PC-9 (cell line): Measurements from ENCODE around the gene GNL1. TPM values are rescaled to one million over a fixed set of nuclear protein-coding genes. Genes with fewer than 3 reads are reported as not detected.

Experiments
- BruUV-seq: library from RNA; stranded (reverse); fragments of 400-500 nt; replicated peaks from 2 replicates; lab custom pipeline; 2021; lab: Mats Ljungman, UMichigan
- CTCF ChIA-PET: fragments of 300-600 bp; sonication (Branson Sonifier 250); formaldehyde crosslinking; loops from one replicate; lab custom pipeline; 2022; ENCODE audit warnings: antibody characterized with exemption; lab: Charles Lee
- POLR2A ChIA-PET: fragments of 300-600 bp; sonication (Branson Sonifier 250); formaldehyde crosslinking; loops from one replicate; lab custom pipeline; 2022; ENCODE audit warnings: antibody characterized with exemption; ENCODE audit not compliant: unreplicated experiment; lab: Charles Lee
- DNase-seq, 2 experiments: peaks; one replicate each; pipeline versions ENCODE4 v3.0.0 to v3.0.0-alpha.2; 2015 to 2022; ENCODE audit warnings: mixed read lengths in 1 of 2
- H2AFZ ChIP-seq: fragments of 200-600 bp; sonication (generic); 2 replicates; pipeline ENCODE4 v1.8.1; 2017; ENCODE audit warnings: antibody characterized with exemption
- H3F3A ChIP-seq: fragments of 200-600 bp; sonication (generic); 2 replicates; pipeline ENCODE4 v1.8.1; 2017; ENCODE audit warnings: antibody characterized with exemption, mild to moderate bottlenecking, low read depth; ENCODE audit not compliant: insufficient read depth
- H3K27ac ChIP-seq: fragments of 200-600 bp; sonication (generic); 2 replicates; pipeline ENCODE4 v1.6.1; 2016; ENCODE audit warnings: mixed run types
- H3K27me3 ChIP-seq: fragments of 200-600 bp; sonication (generic); 2 replicates; pipeline ENCODE4 v1.6.1; 2016; ENCODE audit warnings: low read depth, mixed run types; ENCODE audit not compliant: insufficient read depth
- H3K36me3 ChIP-seq: fragments of 200-600 bp; sonication (generic); 2 replicates; pipeline ENCODE4 v1.6.1; 2016; ENCODE audit warnings: low read depth, mixed run types
- H3K4me1 ChIP-seq: fragments of 200-600 bp; sonication (generic); replicated peaks from 2 replicates; pipeline ENCODE4 v1.6.1; 2016; ENCODE audit warnings: mixed run types; ENCODE audit not compliant: insufficient read depth
- H3K4me2 ChIP-seq: fragments of 200-600 bp; sonication (generic); 2 replicates; pipeline ENCODE4 v1.6.1; 2017; ENCODE audit warnings: mixed run types
- H3K4me3 ChIP-seq: fragments of 200-600 bp; sonication (generic); 2 replicates; pipeline ENCODE4 v1.6.1; 2016; ENCODE audit warnings: mixed run types
- H3K79me2 ChIP-seq: fragments of 200-600 bp; sonication (generic); 2 replicates; pipeline ENCODE4 v1.6.1; 2017; ENCODE audit warnings: low read depth, mixed run types
- H3K9me2 ChIP-seq: fragments of 200-600 bp; sonication (generic); 2 replicates; pipeline ENCODE4 v1.8.1; 2017; ENCODE audit warnings: mild to moderate bottlenecking; ENCODE audit not compliant: insufficient read depth
- H3K9me3 ChIP-seq: fragments of 200-600 bp; sonication (generic); 2 replicates; pipeline ENCODE4 v1.8.1; 2016; ENCODE audit warnings: low read depth; ENCODE audit not compliant: insufficient read depth
- H4K20me1 ChIP-seq: fragments of 200-600 bp; sonication (generic); 2 replicates; pipeline ENCODE4 v1.8.1; 2017; ENCODE audit not compliant: insufficient read depth
- CTCF ChIP-seq: fragments of 200-600 bp; sonication (generic); conservative IDR thresholded peaks from 2 replicates; pipeline ENCODE4 v1.6.1; 2017; ENCODE audit warnings: mixed run types, antibody characterized with exemption, mild to moderate bottlenecking, moderate library complexity
- EZH2 ChIP-seq: fragments of 200-600 bp; sonication (generic); IDR thresholded peaks from 2 replicates; pipeline ENCODE4 v1.8.0; 2017; ENCODE audit warnings: antibody characterized with exemption, low read depth
- intact Hi-C: fragments of 100-400 bp; cut with micrococcal nuclease; formaldehyde crosslinking; loops from one replicate; pipeline ENCODE4 v1.10.0; 2022; ENCODE audit not compliant: unreplicated experiment
- total RNA-seq: library from RNA; stranded (reverse); gene quantifications from 2 replicates; pipeline ENCODE4 v1.2.3, GENCODE V29; 2021

Gene GNL1
- total RNA-seq, 1 experiment from 2014 or later = 114 TPM

- Histone ChIP-seq H4K20me1 (peaks cover 13% of the 10 kb centered on the region), H3K9me3 (no peaks in the 10 kb centered on the region), H3K9me2 (no peaks in the 10 kb centered on the region), H3K4me2 (no peak overlapping the region), H3K4me1 (peaks cover 17% of the 10 kb centered on the region), H3K79me2 (peaks cover 34% of the 10 kb centered on the region), H3K27me3 (no peaks in the 10 kb centered on the region), H3K36me3 (peaks cover 23% of the 10 kb centered on the region), H3K27ac (no peak overlapping the region), H3F3A (peaks cover 16% of the 10 kb centered on the region; the same call in 1 of the 2 replicates), H3K4me3 (no peak overlapping the region), H2AFZ (no peak overlapping the region)
- intact Hi-C loops = no loop called here
- DNase-seq = no peak
- TF ChIP-seq CTCF (no peak), EZH2 (no peak)
- ChIA-PET CTCF (interaction anchor here (1.2 kb wide), 1 partner anchor 22 kb away, joined by 5 read pairs; no protein-coding TSS in a partner anchor), POLR2A (interaction anchor here (0.6 kb wide), 2 partner anchors 27 to 110 kb away, joined by 4 to 21 read pairs; no protein-coding TSS in a partner anchor)
- BruUV-seq = no TSS peak
These were observed 1.9 kb downstream of the GNL1 start for GRCh38 chr6:30554404-30554803.

GRCh38 chr6:30548375-30548774 lies 7.9 kb downstream of the GNL1 start:
- H3K4me2 ChIP-seq = no peak overlapping the region
- TF ChIP-seq EZH2 (no peak), CTCF (no peak)
- no peaks in the 10 kb centered on the region for H3K79me2 ChIP-seq
- H3K4me3 ChIP-seq = no peak overlapping the region
- no peaks in the 10 kb centered on the region for H3K27me3 ChIP-seq
- no peaks in the 10 kb centered on the region for H3K4me1 ChIP-seq
- ChIA-PET POLR2A (no interaction called here), CTCF (no interaction called here)
- peaks cover 10% of the 10 kb centered on the region for H3K36me3 ChIP-seq
- H3K27ac ChIP-seq = no peak overlapping the region
- no TSS peak for BruUV-seq
- H3K9me3 ChIP-seq = no peaks in the 10 kb centered on the region
- no peaks in the 10 kb centered on the region for H4K20me1 ChIP-seq
- no peak for DNase-seq
- intact Hi-C loops = no loop called here
- H3K9me2 ChIP-seq = no peaks in the 10 kb centered on the region
- H3F3A ChIP-seq = peaks cover 9% of the 10 kb centered on the region; the same call in 1 of the 2 replicates
- H2AFZ ChIP-seq = no peak overlapping the region

GRCh38 chr6:30547454-30547853 lies 8.8 kb downstream of the GNL1 start:
- no TSS peak for BruUV-seq
- ChIA-PET CTCF (interaction anchor here (0.6 kb wide), 1 partner anchor 540 kb away, joined by 15 read pairs; no protein-coding TSS in a partner anchor), POLR2A (no interaction called here)
- no peaks in the 10 kb centered on the region for H4K20me1 ChIP-seq
- H3K4me2 ChIP-seq = no peak overlapping the region
- no peak for TF ChIP-seq EZH2
- no peak for TF ChIP-seq CTCF
- H3F3A ChIP-seq = peaks cover 9% of the 10 kb centered on the region; the same call in 1 of the 2 replicates
- no peak overlapping the region for H2AFZ ChIP-seq
- no peaks in the 10 kb centered on the region for H3K9me2 ChIP-seq
- no peak overlapping the region for H3K27ac ChIP-seq
- DNase-seq = no peak
- no peaks in the 10 kb centered on the region for H3K79me2 ChIP-seq
- peaks cover 10% of the 10 kb centered on the region for H3K36me3 ChIP-seq
- H3K4me3 ChIP-seq = no peak overlapping the region
- H3K27me3 ChIP-seq = no peaks in the 10 kb centered on the region
- H3K9me3 ChIP-seq = no peaks in the 10 kb centered on the region
- intact Hi-C loops = no loop called here
- no peaks in the 10 kb centered on the region for H3K4me1 ChIP-seq
